Tibial artery (tissue), 4 donors: Measurements from ENCODE around the gene MYBL2.

ENCODE experiments used
- DNase-seq, 2 donors: peaks; one replicate each; pipeline ENCODE4 v3.0.0-alpha.2; 2019
- H3K27ac ChIP-seq, 2 donors: fragments of 200-600 bp; sonication (generic) in 1 of 2; 1 replicate in 1 of 2; 2 replicates in 1 of 2; pipeline ENCODE4 v1.5.1; 2018 to 2019; ENCODE audit warnings: mild to moderate bottlenecking in 1 of 2
- H3K27me3 ChIP-seq, 2 donors: fragments of 200-600 bp; sonication (generic) in 1 of 2; one replicate each; pipeline versions ENCODE4 v1.5.1 to v1.6.0; 2016 to 2019
- H3K36me3 ChIP-seq, 3 donors: fragments of 200-600 bp; sonication (generic) in 2 of 3; one replicate each; pipeline ENCODE4 v1.5.1; 2016 to 2019; ENCODE audit warnings: mild to moderate bottlenecking in 2 of 3
- H3K4me1 ChIP-seq, 4 donors: fragments of 200-600 bp; sonication (generic) in 2 of 4; 1 replicate in 3 of 4; 2 replicates in 1 of 4; pipeline ENCODE4 v1.5.1; 2016 to 2019
- H3K4me3 ChIP-seq, 2 donors: fragments of 200-600 bp; sonication (generic) in 1 of 2; 1 replicate in 1 of 2; 2 replicates in 1 of 2; pipeline ENCODE4 v1.5.1; 2018 to 2019; ENCODE audit warnings: mild to moderate bottlenecking in 2 of 2
- H3K9me3 ChIP-seq, 3 donors: fragments of 200-600 bp; sonication (generic) in 1 of 3; one replicate each; pipeline ENCODE4 v1.5.1; 2016 to 2019
- intact Hi-C: fragments of 100-400 bp; cut with DNase I; formaldehyde crosslinking; loops from one replicate; pipeline ENCODE4 v1.15.0; 2023; ENCODE audit warnings: low total_unique reads
- TF ChIP-seq, protein P1 (sequence below), 2 experiments: fragments of 200-600 bp in 1 of 2; fragments of 450-650 bp in 1 of 2; IDR thresholded peaks; one replicate each; pipeline ENCODE4 v1.5.1; 2017 to 2019; ENCODE audit warnings: antibody characterized with exemption in 2 of 2, mild to moderate bottlenecking in 1 of 2, moderate library complexity in 1 of 2

Gene MYBL2

DNA sequence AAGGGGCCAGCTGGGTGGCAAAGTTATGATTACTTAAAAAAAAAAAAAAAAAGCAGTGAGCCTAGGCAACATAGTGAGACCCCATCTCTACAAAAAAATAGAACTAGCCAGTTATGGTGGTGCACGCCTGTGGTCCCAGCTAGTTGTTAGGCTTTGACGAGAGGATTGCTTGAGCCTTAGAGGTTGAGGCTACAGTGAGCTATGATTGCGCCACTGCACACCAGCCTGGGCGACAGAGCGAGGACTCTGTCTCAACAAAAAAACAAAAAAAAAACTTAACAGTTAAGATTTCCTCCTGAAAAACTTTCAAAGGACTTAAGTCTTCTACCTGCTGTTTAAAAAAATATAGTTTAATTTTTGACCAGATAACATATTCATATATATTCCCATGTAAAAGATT lies 57.5 kb downstream of the MYBL2 start:
- Histone ChIP-seq H3K4me3 (no peak overlapping the region), H3K9me3 (no peaks in the 10 kb centered on the region), H3K27ac (no peak overlapping the region), H3K4me1 (peaks cover 0 to 5% (median 0%) of the 10 kb centered on the region in 4 donors), H3K27me3 (peaks cover 0 to 8% of the 10 kb centered on the region in 2 donors), H3K36me3 (no peaks in the 10 kb centered on the region)
- no peak for DNase-seq
- TF ChIP-seq, protein P1, sequence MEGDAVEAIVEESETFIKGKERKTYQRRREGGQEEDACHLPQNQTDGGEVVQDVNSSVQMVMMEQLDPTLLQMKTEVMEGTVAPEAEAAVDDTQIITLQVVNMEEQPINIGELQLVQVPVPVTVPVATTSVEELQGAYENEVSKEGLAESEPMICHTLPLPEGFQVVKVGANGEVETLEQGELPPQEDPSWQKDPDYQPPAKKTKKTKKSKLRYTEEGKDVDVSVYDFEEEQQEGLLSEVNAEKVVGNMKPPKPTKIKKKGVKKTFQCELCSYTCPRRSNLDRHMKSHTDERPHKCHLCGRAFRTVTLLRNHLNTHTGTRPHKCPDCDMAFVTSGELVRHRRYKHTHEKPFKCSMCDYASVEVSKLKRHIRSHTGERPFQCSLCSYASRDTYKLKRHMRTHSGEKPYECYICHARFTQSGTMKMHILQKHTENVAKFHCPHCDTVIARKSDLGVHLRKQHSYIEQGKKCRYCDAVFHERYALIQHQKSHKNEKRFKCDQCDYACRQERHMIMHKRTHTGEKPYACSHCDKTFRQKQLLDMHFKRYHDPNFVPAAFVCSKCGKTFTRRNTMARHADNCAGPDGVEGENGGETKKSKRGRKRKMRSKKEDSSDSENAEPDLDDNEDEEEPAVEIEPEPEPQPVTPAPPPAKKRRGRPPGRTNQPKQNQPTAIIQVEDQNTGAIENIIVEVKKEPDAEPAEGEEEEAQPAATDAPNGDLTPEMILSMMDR (IDR thresholded peaks at IDR 0.05), result no peak
- intact Hi-C loops, result no loop called here

GRCh38 chr20:43725666-43726065 lies 58.8 kb downstream of the MYBL2 start:
- Histone ChIP-seq H3K27me3 (peaks cover 0 to 8% of the 10 kb centered on the region in 2 donors), H3K9me3 (no peaks in the 10 kb centered on the region), H3K36me3 (no peaks in the 10 kb centered on the region), H3K4me1 (peaks cover 0 to 5% (median 0%) of the 10 kb centered on the region in 4 donors), H3K4me3 (no peak overlapping the region), H3K27ac (no peak overlapping the region)
- TF ChIP-seq, protein P1 (IDR thresholded peaks at IDR 0.05), result no peak
- DNase-seq, result no peak
- intact Hi-C loops, result no loop called here

DNA sequence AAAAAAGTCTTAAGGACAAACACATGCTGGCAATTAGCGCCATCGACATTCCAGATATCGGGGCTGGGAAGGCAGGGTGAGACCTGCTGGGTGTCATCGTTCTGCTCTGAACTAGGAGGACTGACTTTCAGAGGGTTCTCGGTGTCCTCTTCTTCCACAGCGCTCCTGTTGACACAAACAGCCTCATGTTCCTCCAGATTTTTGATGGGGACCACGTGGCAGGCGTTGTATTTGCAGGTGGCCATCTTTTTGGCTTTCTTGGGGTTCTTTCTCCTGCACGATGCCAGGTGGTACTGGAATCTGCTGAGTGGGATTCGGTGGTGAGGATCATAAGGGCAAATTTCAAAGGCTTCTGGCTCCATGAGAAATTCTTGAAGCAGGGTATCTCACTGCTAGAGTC lies 59.4 kb downstream of the MYBL2 start:
- intact Hi-C loops, result no loop called here
- Histone ChIP-seq H3K4me1 (peaks cover 0 to 5% (median 0%) of the 10 kb centered on the region in 4 donors), H3K9me3 (no peaks in the 10 kb centered on the region), H3K27ac (no peak overlapping the region), H3K36me3 (no peaks in the 10 kb centered on the region), H3K27me3 (peaks cover 0 to 6% of the 10 kb centered on the region in 2 donors), H3K4me3 (no peak overlapping the region)
- DNase-seq, result no peak
- TF ChIP-seq, protein P1 (IDR thresholded peaks at IDR 0.05), result no peak

DNA sequence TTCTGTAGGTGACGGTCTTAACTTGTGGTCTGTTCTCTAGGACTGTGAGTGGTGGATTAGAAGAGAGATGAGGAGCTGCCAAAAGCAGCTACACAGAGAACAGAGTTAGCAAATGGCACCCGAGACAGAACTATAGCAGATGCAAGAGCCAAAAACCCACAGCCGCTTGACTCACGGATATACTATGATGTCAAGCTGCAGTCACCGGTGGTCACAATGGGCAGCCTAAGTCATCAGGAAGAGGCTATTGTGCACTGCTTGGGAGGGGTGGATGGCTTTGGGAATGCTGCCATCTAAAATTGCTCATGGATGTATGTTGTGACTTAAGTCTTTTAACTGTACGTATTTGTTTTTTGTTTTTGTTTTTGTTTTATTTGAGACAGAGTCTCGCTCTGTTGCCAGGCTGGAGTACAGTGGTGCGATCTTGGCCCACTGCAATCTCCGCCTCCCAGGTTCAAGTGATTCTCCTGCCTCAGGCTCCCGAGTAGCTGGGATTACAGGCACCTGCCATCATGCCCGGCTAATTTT lies 60.0 kb downstream of the MYBL2 start, which contains the start of gene GTSF1L:
TSS of gene GTSF1L (minus strand) at position 192 of the 528 bp plus-strand sequence. CDS start 308 bp downstream, outside the sequence.
- DNase-seq, result no peak
- Histone ChIP-seq H3K4me1 (no peaks in the 10 kb centered on the region), H3K27me3 (peaks cover 0 to 11% of the 10 kb centered on the region in 2 donors), H3K27ac (no peak within 1 kb of the TSS), H3K36me3 (no peaks in the 10 kb centered on the region), H3K9me3 (no peaks in the 10 kb centered on the region), H3K4me3 (no peak within 1 kb of the TSS)
- intact Hi-C loops, result no loop called here
- TF ChIP-seq, protein P1 (IDR thresholded peaks at IDR 0.05), result no peak

- Histone ChIP-seq H3K36me3 (no peaks in the 10 kb centered on the region), H3K27me3 (peaks cover 0 to 13% of the 10 kb centered on the region in 2 donors), H3K27ac (no peak overlapping the region), H3K4me3 (no peak overlapping the region), H3K4me1 (no peaks in the 10 kb centered on the region), H3K9me3 (no peaks in the 10 kb centered on the region)
- TF ChIP-seq, protein P1 (IDR thresholded peaks at IDR 0.05), result no peak
- DNase-seq, result no peak
- intact Hi-C loops, result no loop called here
Measured at GRCh38 chr20:43727980-43728590, 61.2 kb downstream of the MYBL2 start.
